ENCODE measurements around the gene GFRA1. TPM values are rescaled to one million over a fixed set of nuclear protein-coding genes. Genes with fewer than 3 reads are reported as not detected.

Gene GFRA1
- polyA plus RNA-seq, 2 of the 4 experiments (the other 2 are of a cell fraction), result 4.0 to 9.5 TPM

DNA sequence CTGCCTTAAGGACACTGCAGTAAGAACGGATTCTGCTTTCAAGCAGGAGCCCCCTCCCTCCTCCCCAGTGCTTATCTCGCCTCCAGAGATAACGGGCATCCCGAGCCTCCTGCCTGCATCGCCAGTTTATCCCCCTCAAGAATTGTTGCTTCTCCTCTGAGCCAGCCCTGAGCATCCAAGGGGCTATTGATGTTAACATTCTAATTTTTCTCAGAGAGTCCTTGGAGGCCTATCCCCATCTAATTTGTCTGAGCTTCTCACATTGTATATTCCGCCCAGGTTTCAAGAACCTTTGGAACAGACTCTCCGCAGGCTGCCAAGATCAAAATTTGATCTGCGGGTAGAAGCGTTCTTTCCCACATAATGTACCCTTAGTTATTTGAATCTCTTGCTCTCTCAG is 180.0 kb downstream of the GFRA1 start (continued):
- TF ChIP-seq, protein P1, sequence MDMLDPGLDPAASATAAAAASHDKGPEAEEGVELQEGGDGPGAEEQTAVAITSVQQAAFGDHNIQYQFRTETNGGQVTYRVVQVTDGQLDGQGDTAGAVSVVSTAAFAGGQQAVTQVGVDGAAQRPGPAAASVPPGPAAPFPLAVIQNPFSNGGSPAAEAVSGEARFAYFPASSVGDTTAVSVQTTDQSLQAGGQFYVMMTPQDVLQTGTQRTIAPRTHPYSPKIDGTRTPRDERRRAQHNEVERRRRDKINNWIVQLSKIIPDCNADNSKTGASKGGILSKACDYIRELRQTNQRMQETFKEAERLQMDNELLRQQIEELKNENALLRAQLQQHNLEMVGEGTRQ (IDR thresholded peaks at IDR 0.05), result no peak
- TF ChIP-seq POLR2AphosphoS2 (conservative IDR thresholded peaks at IDR 0.05; ENCODE audit: low read length) (no peak), PHF8 (IDR thresholded peaks at IDR 0.05; ENCODE audit: borderline replicate concordance, low read depth) (no peak), FOXS1 (CRISPR knock-in tag; IDR thresholded peaks at IDR 0.05) (no peak), ESRRA (IDR thresholded peaks at IDR 0.05; ENCODE audit: borderline replicate concordance, low read length) (no peak), CHD2 (IDR thresholded peaks at IDR 0.05; ENCODE audit: low read length, partially characterized antibody) (no peak)
- TF ChIP-seq, protein P2, sequence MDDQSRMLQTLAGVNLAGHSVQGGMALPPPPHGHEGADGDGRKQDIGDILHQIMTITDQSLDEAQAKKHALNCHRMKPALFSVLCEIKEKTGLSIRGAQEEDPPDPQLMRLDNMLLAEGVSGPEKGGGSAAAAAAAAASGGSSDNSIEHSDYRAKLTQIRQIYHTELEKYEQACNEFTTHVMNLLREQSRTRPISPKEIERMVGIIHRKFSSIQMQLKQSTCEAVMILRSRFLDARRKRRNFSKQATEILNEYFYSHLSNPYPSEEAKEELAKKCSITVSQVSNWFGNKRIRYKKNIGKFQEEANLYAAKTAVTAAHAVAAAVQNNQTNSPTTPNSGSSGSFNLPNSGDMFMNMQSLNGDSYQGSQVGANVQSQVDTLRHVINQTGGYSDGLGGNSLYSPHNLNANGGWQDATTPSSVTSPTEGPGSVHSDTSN (IDR thresholded peaks at IDR 0.05), result no peak

DNA sequence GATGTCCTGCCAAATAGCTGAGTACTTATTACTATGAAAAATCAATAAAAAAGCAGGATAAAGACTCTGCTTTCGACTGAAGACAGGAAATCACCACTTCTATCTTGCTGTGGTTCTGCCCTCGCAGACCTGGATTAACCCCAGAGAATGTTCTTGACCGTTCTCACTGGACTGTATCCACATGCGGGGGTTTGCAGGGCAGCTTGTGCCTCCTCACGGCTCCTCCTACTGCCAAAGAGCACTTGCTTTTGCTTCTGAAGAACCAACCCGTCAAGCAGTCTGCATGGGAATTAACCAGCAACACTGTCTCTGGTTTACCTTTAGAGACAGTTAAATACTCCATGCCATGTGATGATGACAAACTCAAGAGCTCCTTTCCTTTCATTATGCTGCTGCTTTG is 184.0 kb downstream of the GFRA1 start:
- POLR2A ChIA-PET, result no interaction called here
- FAIRE-seq, result no peak
- Histone ChIP-seq H3K4me3 (no peak overlapping the region), H3K9me3 (no peaks in the 10 kb centered on the region), H3K4me2 (no peak overlapping the region), H3K4me1 (no peaks in the 10 kb centered on the region), H3K27ac (no peak overlapping the region)
- no peak for DNase-seq (ENCODE audit: low read depth in 1 of 2, low spot score in 1 of 2)
- 76% methylated on average over 6 of the region's 6 CpGs for WGBS (ENCODE audit: missing lambda C conversion rate)
- no peak for ATAC-seq
- TF ChIP-seq, protein P3, sequence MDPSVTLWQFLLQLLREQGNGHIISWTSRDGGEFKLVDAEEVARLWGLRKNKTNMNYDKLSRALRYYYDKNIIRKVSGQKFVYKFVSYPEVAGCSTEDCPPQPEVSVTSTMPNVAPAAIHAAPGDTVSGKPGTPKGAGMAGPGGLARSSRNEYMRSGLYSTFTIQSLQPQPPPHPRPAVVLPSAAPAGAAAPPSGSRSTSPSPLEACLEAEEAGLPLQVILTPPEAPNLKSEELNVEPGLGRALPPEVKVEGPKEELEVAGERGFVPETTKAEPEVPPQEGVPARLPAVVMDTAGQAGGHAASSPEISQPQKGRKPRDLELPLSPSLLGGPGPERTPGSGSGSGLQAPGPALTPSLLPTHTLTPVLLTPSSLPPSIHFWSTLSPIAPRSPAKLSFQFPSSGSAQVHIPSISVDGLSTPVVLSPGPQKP (IDR thresholded peaks at IDR 0.05; ENCODE audit: low read depth, low read length), result no peak
- TF ChIP-seq PHF8 (IDR thresholded peaks at IDR 0.05; ENCODE audit: borderline replicate concordance, low read depth) (no peak), JUN (IDR thresholded peaks at IDR 0.05) (no peak), BHLHE40 (IDR thresholded peaks at IDR 0.05; ENCODE audit: low read depth, low read length) (no peak), RAD21 (conservative IDR thresholded peaks at IDR 0.05 in 1 of 2, IDR thresholded peaks at IDR 0.05 in 1 of 2) (no peak), HOXB5 (CRISPR knock-in tag; IDR thresholded peaks at IDR 0.05) (no peak), KDM5A (IDR thresholded peaks at IDR 0.05) (no peak), EHMT2 (IDR thresholded peaks at IDR 0.05; ENCODE audit: low read depth) (no peak), RARB (CRISPR knock-in tag; IDR thresholded peaks at IDR 0.05) (no peak), RCOR1 (IDR thresholded peaks at IDR 0.05; ENCODE audit: low read depth, low read length) (no peak), POLR2A (IDR thresholded peaks at IDR 0.05; ENCODE audit: low read length) (no peak), EHF (CRISPR knock-in tag; IDR thresholded peaks at IDR 0.05) (no peak), HEYL (CRISPR knock-in tag; IDR thresholded peaks at IDR 0.05) (no peak)
- TF ChIP-seq, protein P4, sequence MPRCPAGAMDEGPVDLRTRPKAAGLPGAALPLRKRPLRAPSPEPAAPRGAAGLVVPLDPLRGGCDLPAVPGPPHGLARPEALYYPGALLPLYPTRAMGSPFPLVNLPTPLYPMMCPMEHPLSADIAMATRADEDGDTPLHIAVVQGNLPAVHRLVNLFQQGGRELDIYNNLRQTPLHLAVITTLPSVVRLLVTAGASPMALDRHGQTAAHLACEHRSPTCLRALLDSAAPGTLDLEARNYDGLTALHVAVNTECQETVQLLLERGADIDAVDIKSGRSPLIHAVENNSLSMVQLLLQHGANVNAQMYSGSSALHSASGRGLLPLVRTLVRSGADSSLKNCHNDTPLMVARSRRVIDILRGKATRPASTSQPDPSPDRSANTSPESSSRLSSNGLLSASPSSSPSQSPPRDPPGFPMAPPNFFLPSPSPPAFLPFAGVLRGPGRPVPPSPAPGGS (IDR thresholded peaks at IDR 0.05), result no peak
- TF ChIP-seq, protein P5, sequence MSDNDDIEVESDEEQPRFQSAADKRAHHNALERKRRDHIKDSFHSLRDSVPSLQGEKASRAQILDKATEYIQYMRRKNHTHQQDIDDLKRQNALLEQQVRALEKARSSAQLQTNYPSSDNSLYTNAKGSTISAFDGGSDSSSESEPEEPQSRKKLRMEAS (IDR thresholded peaks at IDR 0.05), result no peak
- CTCF ChIA-PET, result no interaction called here

DNA sequence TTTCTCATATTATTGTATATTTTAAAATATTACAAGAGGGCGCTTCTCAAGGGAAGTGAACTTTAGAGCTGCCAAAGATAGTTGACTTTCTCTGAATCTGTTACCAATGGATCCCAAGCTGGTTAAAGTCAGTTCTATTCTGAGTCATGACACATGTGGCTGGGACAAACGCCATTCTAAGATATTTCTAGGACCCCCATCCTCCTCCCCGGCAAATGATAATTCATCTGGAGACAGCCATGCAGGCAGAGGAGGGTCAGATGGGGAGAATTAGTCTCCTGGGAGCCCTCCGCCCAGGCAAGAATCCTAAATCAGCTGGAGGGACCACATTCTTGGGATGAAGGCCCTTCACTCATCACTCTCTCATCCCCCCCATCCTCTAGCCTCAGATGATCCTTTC is 187.7 kb downstream of the GFRA1 start:
- 63% methylated on average over 4 of the region's 4 CpGs for WGBS (ENCODE audit: missing lambda C conversion rate)
- ChIA-PET CTCF (interaction anchor here (0.6 kb wide), 1 partner anchor 1099 kb away, joined by 4 read pairs; no protein-coding TSS in a partner anchor), POLR2A (no interaction called here)
- no peak for FAIRE-seq
- peaks cover 7% of the 10 kb centered on the region; the same call in 2 of the 3 replicates for H3K4me1 ChIP-seq
- DNase-seq (ENCODE audit: low read depth in 1 of 2, low spot score in 1 of 2), result no peak
- no peak overlapping the region for H3K27ac ChIP-seq
- H3K4me2 ChIP-seq, result no peak overlapping the region
- ATAC-seq, result no peak
- H3K4me3 ChIP-seq, result no peak overlapping the region
- H3K9me3 ChIP-seq, result no peaks in the 10 kb centered on the region
- TF ChIP-seq JUN (IDR thresholded peaks at IDR 0.05), result no peak
- TF ChIP-seq ZFP36 (IDR thresholded peaks at IDR 0.05; ENCODE audit: borderline replicate concordance, partially characterized antibody), result no peak
- no peak for TF ChIP-seq RARB (CRISPR knock-in tag; IDR thresholded peaks at IDR 0.05)
- TF ChIP-seq KDM5A (IDR thresholded peaks at IDR 0.05), result no peak
- TF ChIP-seq MAFK (IDR thresholded peaks at IDR 0.05; ENCODE audit: partially characterized antibody), result no peak
- TF ChIP-seq, protein P6, sequence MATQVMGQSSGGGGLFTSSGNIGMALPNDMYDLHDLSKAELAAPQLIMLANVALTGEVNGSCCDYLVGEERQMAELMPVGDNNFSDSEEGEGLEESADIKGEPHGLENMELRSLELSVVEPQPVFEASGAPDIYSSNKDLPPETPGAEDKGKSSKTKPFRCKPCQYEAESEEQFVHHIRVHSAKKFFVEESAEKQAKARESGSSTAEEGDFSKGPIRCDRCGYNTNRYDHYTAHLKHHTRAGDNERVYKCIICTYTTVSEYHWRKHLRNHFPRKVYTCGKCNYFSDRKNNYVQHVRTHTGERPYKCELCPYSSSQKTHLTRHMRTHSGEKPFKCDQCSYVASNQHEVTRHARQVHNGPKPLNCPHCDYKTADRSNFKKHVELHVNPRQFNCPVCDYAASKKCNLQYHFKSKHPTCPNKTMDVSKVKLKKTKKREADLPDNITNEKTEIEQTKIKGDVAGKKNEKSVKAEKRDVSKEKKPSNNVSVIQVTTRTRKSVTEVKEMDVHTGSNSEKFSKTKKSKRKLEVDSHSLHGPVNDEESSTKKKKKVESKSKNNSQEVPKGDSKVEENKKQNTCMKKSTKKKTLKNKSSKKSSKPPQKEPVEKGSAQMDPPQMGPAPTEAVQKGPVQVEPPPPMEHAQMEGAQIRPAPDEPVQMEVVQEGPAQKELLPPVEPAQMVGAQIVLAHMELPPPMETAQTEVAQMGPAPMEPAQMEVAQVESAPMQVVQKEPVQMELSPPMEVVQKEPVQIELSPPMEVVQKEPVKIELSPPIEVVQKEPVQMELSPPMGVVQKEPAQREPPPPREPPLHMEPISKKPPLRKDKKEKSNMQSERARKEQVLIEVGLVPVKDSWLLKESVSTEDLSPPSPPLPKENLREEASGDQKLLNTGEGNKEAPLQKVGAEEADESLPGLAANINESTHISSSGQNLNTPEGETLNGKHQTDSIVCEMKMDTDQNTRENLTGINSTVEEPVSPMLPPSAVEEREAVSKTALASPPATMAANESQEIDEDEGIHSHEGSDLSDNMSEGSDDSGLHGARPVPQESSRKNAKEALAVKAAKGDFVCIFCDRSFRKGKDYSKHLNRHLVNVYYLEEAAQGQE (IDR thresholded peaks at IDR 0.05), result no peak
- no peak for TF ChIP-seq KDM1A (IDR thresholded peaks at IDR 0.05; ENCODE audit: low read depth)
- TF ChIP-seq, protein P7, sequence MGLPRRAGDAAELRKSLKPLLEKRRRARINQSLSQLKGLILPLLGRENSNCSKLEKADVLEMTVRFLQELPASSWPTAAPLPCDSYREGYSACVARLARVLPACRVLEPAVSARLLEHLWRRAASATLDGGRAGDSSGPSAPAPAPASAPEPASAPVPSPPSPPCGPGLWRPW (IDR thresholded peaks at IDR 0.05), result no peak
- TF ChIP-seq, protein P5 (IDR thresholded peaks at IDR 0.05), result no peak
- no peak for TF ChIP-seq NPAS2 (CRISPR knock-in tag; IDR thresholded peaks at IDR 0.05; ENCODE audit: borderline replicate concordance)
- TF ChIP-seq NFE2L2 (conservative IDR thresholded peaks at IDR 0.05; ENCODE audit: low read length), result no peak
